ENCODE measurements around the gene SND1.
A peak's percentile ranks its signal among the peaks of the same experiment; 100 is the strongest.

SND1 gene

GRCh38 chr7:127704211-127704610 lies 52.2 kb downstream of the SND1 start:
- TF ChIP-seq LEF1 (IDR thresholded peaks at IDR 0.05; ENCODE audit: borderline replicate concordance): no peak
- TF ChIP-seq NFRKB (IDR thresholded peaks at IDR 0.05): no peak
- TF ChIP-seq ZNF384 (IDR thresholded peaks at IDR 0.05): no peak
- TF ChIP-seq PKNOX1 (IDR thresholded peaks at IDR 0.05): no peak
- no peak for TF ChIP-seq ARNT (IDR thresholded peaks at IDR 0.05)
- TF ChIP-seq ELF4 (IDR thresholded peaks at IDR 0.05): no peak
- no peak for TF ChIP-seq CTBP1 (IDR thresholded peaks at IDR 0.05; ENCODE audit: borderline replicate concordance)
- no peak for TF ChIP-seq L3MBTL2 (conservative IDR thresholded peaks at IDR 0.05)
- no peak for TF ChIP-seq HDGF (IDR thresholded peaks at IDR 0.05; ENCODE audit: borderline replicate concordance)
- TF ChIP-seq TARDBP (IDR thresholded peaks at IDR 0.05): no peak
- no peak for TF ChIP-seq SUZ12 (IDR thresholded peaks at IDR 0.05)
- ChIA-PET POLR2A (no interaction called here), CTCF (interaction anchor here (1.1 to 1.5 kb wide), 2 partner anchors 504 to 505 kb away, joined by 3 to 4 read pairs; no protein-coding TSS in a partner anchor)
- no peak for DNase-seq (ENCODE audit: extremely low spot score)

- no peak for DNase-seq (ENCODE audit: extremely low spot score)
- no peak for TF ChIP-seq CTBP1 (IDR thresholded peaks at IDR 0.05; ENCODE audit: borderline replicate concordance)
- TF ChIP-seq FOXA1 (IDR thresholded peaks at IDR 0.05): no peak
- TF ChIP-seq SUZ12 (IDR thresholded peaks at IDR 0.05): no peak
- no peak for TF ChIP-seq SP1 (IDR thresholded peaks at IDR 0.05)
- TF ChIP-seq ELF4 (IDR thresholded peaks at IDR 0.05): no peak
- TF ChIP-seq ARNT (IDR thresholded peaks at IDR 0.05): no peak
- no peak for TF ChIP-seq HDGF (IDR thresholded peaks at IDR 0.05; ENCODE audit: borderline replicate concordance)
- no peak for TF ChIP-seq L3MBTL2 (conservative IDR thresholded peaks at IDR 0.05)
- TF ChIP-seq FOXK2 (IDR thresholded peaks at IDR 0.05): no peak
- TF ChIP-seq LEF1 (IDR thresholded peaks at IDR 0.05; ENCODE audit: borderline replicate concordance): no peak
- no peak for TF ChIP-seq TARDBP (IDR thresholded peaks at IDR 0.05)
- no peak for TF ChIP-seq PKNOX1 (IDR thresholded peaks at IDR 0.05)
- ChIA-PET POLR2A (no interaction called here), CTCF (interaction anchor here (3.3 kb wide), 1 partner anchor 503 kb away, joined by 29 read pairs; no protein-coding TSS in a partner anchor)
Observed at GRCh38 chr7:127705461-127705959, 53.5 kb downstream of the SND1 start.

- ChIA-PET POLR2A (no interaction called here), CTCF (interaction anchor here (3.3 kb wide), 1 partner anchor 502 kb away, joined by 29 read pairs; no protein-coding TSS in a partner anchor)
- TF ChIP-seq FOXA1 (IDR thresholded peaks at IDR 0.05) (no peak), CTBP1 (IDR thresholded peaks at IDR 0.05; ENCODE audit: borderline replicate concordance) (no peak), SP1 (IDR thresholded peaks at IDR 0.05) (no peak), PKNOX1 (IDR thresholded peaks at IDR 0.05) (no peak), L3MBTL2 (conservative IDR thresholded peaks at IDR 0.05) (no peak), LEF1 (IDR thresholded peaks at IDR 0.05; ENCODE audit: borderline replicate concordance) (no peak), ZNF384 (IDR thresholded peaks at IDR 0.05) (no peak), TARDBP (IDR thresholded peaks at IDR 0.05) (no peak), FOXK2 (IDR thresholded peaks at IDR 0.05) (no peak), NFRKB (IDR thresholded peaks at IDR 0.05) (no peak), ARNT (IDR thresholded peaks at IDR 0.05) (no peak), HDGF (IDR thresholded peaks at IDR 0.05; ENCODE audit: borderline replicate concordance) (no peak), ELF4 (IDR thresholded peaks at IDR 0.05) (no peak), BHLHE40 (IDR thresholded peaks at IDR 0.05; ENCODE audit: borderline replicate concordance) (no peak), FOXM1 (IDR thresholded peaks at IDR 0.05; ENCODE audit: borderline replicate concordance) (no peak), SUZ12 (IDR thresholded peaks at IDR 0.05) (no peak)
- no peak for DNase-seq (ENCODE audit: extremely low spot score)
Observed at GRCh38 chr7:127706766-127707165, 54.8 kb downstream of the SND1 start.

- TF ChIP-seq HDGF (IDR thresholded peaks at IDR 0.05; ENCODE audit: borderline replicate concordance): no peak
- TF ChIP-seq ARNT (IDR thresholded peaks at IDR 0.05): no peak
- no peak for TF ChIP-seq TARDBP (IDR thresholded peaks at IDR 0.05)
- TF ChIP-seq CTBP1 (IDR thresholded peaks at IDR 0.05; ENCODE audit: borderline replicate concordance): no peak
- TF ChIP-seq BHLHE40 (IDR thresholded peaks at IDR 0.05; ENCODE audit: borderline replicate concordance): no peak
- no peak for TF ChIP-seq NFRKB (IDR thresholded peaks at IDR 0.05)
- no peak for TF ChIP-seq FOXA1 (IDR thresholded peaks at IDR 0.05)
- TF ChIP-seq L3MBTL2 (conservative IDR thresholded peaks at IDR 0.05): no peak
- no peak for TF ChIP-seq ELF4 (IDR thresholded peaks at IDR 0.05)
- TF ChIP-seq LEF1 (IDR thresholded peaks at IDR 0.05; ENCODE audit: borderline replicate concordance): no peak
- TF ChIP-seq FOXK2 (IDR thresholded peaks at IDR 0.05): no peak
- TF ChIP-seq PKNOX1 (IDR thresholded peaks at IDR 0.05): no peak
- TF ChIP-seq SUZ12 (IDR thresholded peaks at IDR 0.05): no peak
- CTCF ChIA-PET: interaction anchor here (0.6 to 3.3 kb wide), 6 partner anchors 9 to 501 kb away, joined by 3 to 29 read pairs (median 4); no protein-coding TSS in a partner anchor
- POLR2A ChIA-PET: no interaction called here
- DNase-seq (ENCODE audit: extremely low spot score): no peak
Observed at GRCh38 chr7:127708201-127708600, 56.2 kb downstream of the SND1 start.

- ChIA-PET POLR2A (no interaction called here), CTCF (interaction anchor here (0.6 to 3.3 kb wide), 5 partner anchors 10 to 500 kb away, joined by 3 to 29 read pairs (median 4); no protein-coding TSS in a partner anchor)
- no peak for TF ChIP-seq L3MBTL2 (conservative IDR thresholded peaks at IDR 0.05)
- no peak for TF ChIP-seq ELF4 (IDR thresholded peaks at IDR 0.05)
- no peak for TF ChIP-seq FOXK2 (IDR thresholded peaks at IDR 0.05)
- no peak for TF ChIP-seq LEF1 (IDR thresholded peaks at IDR 0.05; ENCODE audit: borderline replicate concordance)
- TF ChIP-seq ZNF384 (IDR thresholded peaks at IDR 0.05): no peak
- TF ChIP-seq BHLHE40 (IDR thresholded peaks at IDR 0.05; ENCODE audit: borderline replicate concordance): no peak
- TF ChIP-seq CTBP1 (IDR thresholded peaks at IDR 0.05; ENCODE audit: borderline replicate concordance): no peak
- TF ChIP-seq NFRKB (IDR thresholded peaks at IDR 0.05): no peak
- TF ChIP-seq FOXM1 (IDR thresholded peaks at IDR 0.05; ENCODE audit: borderline replicate concordance): no peak
- no peak for TF ChIP-seq TARDBP (IDR thresholded peaks at IDR 0.05)
- peak; percentile 52 for DNase-seq (ENCODE audit: extremely low spot score)
Observed at GRCh38 chr7:127708788-127709187, 56.8 kb downstream of the SND1 start.
